ENCODE data around the gene PODXL2. TPM values are rescaled to one million over a fixed set of nuclear protein-coding genes. Genes with fewer than 3 reads are reported as not detected.

PODXL2 gene
- total and polyA plus RNA-seq, 2 donors (not counting 1 experiment from before 2014, with no cell fraction given): 3.1 to 4.0 TPM

GRCh38 chr3:127606086-127606805 lies 22.7 kb upstream of the PODXL2 start:
- Histone ChIP-seq H3K79me2 (ENCODE audit: control insufficient read depth, insufficient read depth, low read length) (peaks cover 8% of the 10 kb centered on the region), H4K20me1 (ENCODE audit: control insufficient read depth, insufficient read depth, low read length, poor library complexity, severe bottlenecking) (no peaks in the 10 kb centered on the region), H3K4me2 (replicated peaks; ENCODE audit: low read depth, low read length, poor library complexity, severe bottlenecking) (no peak overlapping the region), H3K9me3 (ENCODE audit: control extremely low read depth in 1 of 3, control insufficient read depth in 2 of 3, insufficient read depth in 1 of 3, low read length in 2 of 3) (no peaks in the 10 kb centered on the region), H3K27me3 (replicated peaks in 1 of 4; ENCODE audit: control extremely low read depth in 1 of 4, control insufficient read depth in 3 of 4, insufficient read depth in 4 of 4, low read length in 3 of 4) (no peaks in the 10 kb centered on the region), H3K36me3 (replicated peaks in 1 of 2; ENCODE audit: control extremely low read depth in 1 of 2, control insufficient read depth in 1 of 2, extremely low read depth in 1 of 2, insufficient read depth in 2 of 2, low read length in 1 of 2) (peaks cover 0 to 54% of the 10 kb centered on the region in 2 experiments), H3K4me1 (ENCODE audit: control insufficient read depth in 2 of 2, insufficient read depth in 2 of 2, low read length in 2 of 2) (peaks cover 5 to 7% of the 10 kb centered on the region in 2 donors), H3K4me3 (ENCODE audit: control extremely low read depth in 1 of 5, extremely low read depth in 1 of 5, insufficient read depth in 1 of 5, low read depth in 2 of 5, low read length in 4 of 5) (no peak overlapping the region), H3K9ac (ENCODE audit: low read length) (no peak overlapping the region), H3K27ac (ENCODE audit: low read length in 2 of 2) (no peak overlapping the region), H2AFZ (ENCODE audit: insufficient read depth, low read depth, low read length, poor library complexity, severe bottlenecking) (no peak overlapping the region)
- no peaks in the 10 kb centered on the region for H3K27me3 Mint-ChIP-seq
- H3K4me1 Mint-ChIP-seq: peaks cover 21% of the 10 kb centered on the region
- ChIA-PET CTCF (interaction anchor here (1.1 kb wide), 1 partner anchor 31 kb away, joined by 5 read pairs; no protein-coding TSS in a partner anchor), POLR2A (no interaction called here)
- TF ChIP-seq, protein P1, sequence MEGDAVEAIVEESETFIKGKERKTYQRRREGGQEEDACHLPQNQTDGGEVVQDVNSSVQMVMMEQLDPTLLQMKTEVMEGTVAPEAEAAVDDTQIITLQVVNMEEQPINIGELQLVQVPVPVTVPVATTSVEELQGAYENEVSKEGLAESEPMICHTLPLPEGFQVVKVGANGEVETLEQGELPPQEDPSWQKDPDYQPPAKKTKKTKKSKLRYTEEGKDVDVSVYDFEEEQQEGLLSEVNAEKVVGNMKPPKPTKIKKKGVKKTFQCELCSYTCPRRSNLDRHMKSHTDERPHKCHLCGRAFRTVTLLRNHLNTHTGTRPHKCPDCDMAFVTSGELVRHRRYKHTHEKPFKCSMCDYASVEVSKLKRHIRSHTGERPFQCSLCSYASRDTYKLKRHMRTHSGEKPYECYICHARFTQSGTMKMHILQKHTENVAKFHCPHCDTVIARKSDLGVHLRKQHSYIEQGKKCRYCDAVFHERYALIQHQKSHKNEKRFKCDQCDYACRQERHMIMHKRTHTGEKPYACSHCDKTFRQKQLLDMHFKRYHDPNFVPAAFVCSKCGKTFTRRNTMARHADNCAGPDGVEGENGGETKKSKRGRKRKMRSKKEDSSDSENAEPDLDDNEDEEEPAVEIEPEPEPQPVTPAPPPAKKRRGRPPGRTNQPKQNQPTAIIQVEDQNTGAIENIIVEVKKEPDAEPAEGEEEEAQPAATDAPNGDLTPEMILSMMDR (IDR thresholded peaks at IDR 0.05): no peak
- no peak for TF ChIP-seq EZH2 (IDR thresholded peaks at IDR 0.05; ENCODE audit: borderline replicate concordance, insufficient read depth, low read depth, low read length, poor library complexity, severe bottlenecking)
- no peaks in the 10 kb centered on the region for H3K9me3 Mint-ChIP-seq (ENCODE audit: insufficient read depth)
- DNase-seq (no peak), ATAC-seq (ENCODE audit: low read depth) (no peak)
- intact Hi-C loops (cut with micrococcal nuclease): no loop called here
- no peak overlapping the region for H3K4me3 Mint-ChIP-seq
- no peak overlapping the region for H3K27ac Mint-ChIP-seq
- WGBS (ENCODE audit: insufficient coverage): 96% methylated on average over 17 of the region's 24 CpGs

- Histone ChIP-seq H3K4me2 (replicated peaks; ENCODE audit: low read depth, low read length, poor library complexity, severe bottlenecking) (no peak overlapping the region), H3K9me3 (ENCODE audit: control extremely low read depth in 1 of 3, control insufficient read depth in 2 of 3, insufficient read depth in 1 of 3, low read length in 2 of 3) (no peaks in the 10 kb centered on the region), H3K36me3 (replicated peaks in 1 of 2; ENCODE audit: control extremely low read depth in 1 of 2, control insufficient read depth in 1 of 2, extremely low read depth in 1 of 2, insufficient read depth in 2 of 2, low read length in 1 of 2) (peaks cover 0 to 59% of the 10 kb centered on the region in 2 experiments), H3K4me3 (ENCODE audit: control extremely low read depth in 1 of 5, extremely low read depth in 1 of 5, insufficient read depth in 1 of 5, low read depth in 2 of 5, low read length in 4 of 5) (no peak overlapping the region), H3K4me1 (ENCODE audit: control insufficient read depth in 2 of 2, insufficient read depth in 2 of 2, low read length in 2 of 2) (peaks cover 5 to 7% of the 10 kb centered on the region in 2 donors), H3K9ac (ENCODE audit: low read length) (no peak overlapping the region), H3K79me2 (ENCODE audit: control insufficient read depth, insufficient read depth, low read length) (peaks cover 5% of the 10 kb centered on the region), H3K27ac (ENCODE audit: low read length in 2 of 2) (no peak overlapping the region), H4K20me1 (ENCODE audit: control insufficient read depth, insufficient read depth, low read length, poor library complexity, severe bottlenecking) (no peaks in the 10 kb centered on the region), H2AFZ (ENCODE audit: insufficient read depth, low read depth, low read length, poor library complexity, severe bottlenecking) (no peak overlapping the region), H3K27me3 (replicated peaks in 1 of 4; ENCODE audit: control extremely low read depth in 1 of 4, control insufficient read depth in 3 of 4, insufficient read depth in 4 of 4, low read length in 3 of 4) (no peaks in the 10 kb centered on the region)
- TF ChIP-seq, protein P1 (IDR thresholded peaks at IDR 0.05): no peak
- no peak for TF ChIP-seq EZH2 (IDR thresholded peaks at IDR 0.05; ENCODE audit: borderline replicate concordance, insufficient read depth, low read depth, low read length, poor library complexity, severe bottlenecking)
- DNase-seq (no peak), ATAC-seq (ENCODE audit: low read depth) (no peak)
- ChIA-PET CTCF (no interaction called here), POLR2A (no interaction called here)
- 96% methylated on average over 14 of the region's 17 CpGs for WGBS (ENCODE audit: insufficient coverage)
- intact Hi-C loops (cut with micrococcal nuclease): no loop called here
- Mint-ChIP-seq H3K9me3 (ENCODE audit: insufficient read depth) (no peaks in the 10 kb centered on the region), H3K27ac (no peak overlapping the region), H3K4me3 (no peak overlapping the region), H3K4me1 (peaks cover 18% of the 10 kb centered on the region), H3K27me3 (no peaks in the 10 kb centered on the region)
Observed at GRCh38 chr3:127606981-127607595, 21.9 kb upstream of the PODXL2 start.

Data from B cell (primary cell).